ENCODE measurements around the gene TGM6.

TGM6 gene

GRCh38 chr20:2459981-2460751, 79.5 kb downstream of the TGM6 start:
- DNase-seq, result no peak

GRCh38 chr20:2460752-2461424, 80.2 kb downstream of the TGM6 start:
- no peak for DNase-seq

GRCh38 chr20:2462484-2462883, 81.8 kb downstream of the TGM6 start:
- DNase-seq, result no peak

GRCh38 chr20:2463616-2464365, 83.1 kb downstream of the TGM6 start:
- DNase-seq, result no peak

GRCh38 chr20:2465100-2465499, 84.4 kb downstream of the TGM6 start:
- no peak for DNase-seq

GRCh38 chr20:2467412-2467811, 86.7 kb downstream of the TGM6 start:
- DNase-seq, result no peak

GRCh38 chr20:2468581-2469407, 88.1 kb downstream of the TGM6 start:
- DNase-seq, result no peak

- DNase-seq, result peak in 1 of 2 donors; percentile 56
These were observed 89.3 kb downstream of the TGM6 start for GRCh38 chr20:2469991-2470422.

GRCh38 chr20:2470423-2471193, 89.9 kb downstream of the TGM6 start, which contains the start of gene SNRPB:
Gene SNRPB, minus strand, starts transcription at chr20:2470789. Its CDS starts 99 bp downstream, at chr20:2470690.
- DNase-seq, result peak; percentile 89 to 100

- DNase-seq, result no peak
These were observed 92.8 kb downstream of the TGM6 start for GRCh38 chr20:2473516-2473915.

GRCh38 chr20:2475850-2476741, 95.4 kb downstream of the TGM6 start:
- no peak for DNase-seq

- no peak for DNase-seq
These were observed 96.3 kb downstream of the TGM6 start for GRCh38 chr20:2476742-2477615.

GRCh38 chr20:2480381-2480780, 99.7 kb downstream of the TGM6 start:
- no peak for DNase-seq

Data from bone marrow (tissue), 2 donors.